ENCODE data around the gene SIAH2. TPM values are rescaled to one million over a fixed set of nuclear protein-coding genes. Genes with fewer than 3 reads are reported as not detected.

SIAH2 gene
- total and polyA plus RNA-seq, 9 of the 15 experiments (the other 6 are each of a cell fraction or from before 2014, with no cell fraction given): 4.8 to 39.0 (median 29.9) TPM

GRCh38 chr3:150733373-150733935, 29.5 kb downstream of the SIAH2 start (continued):
- TF ChIP-seq MTF1 (CRISPR knock-in tag; IDR thresholded peaks at IDR 0.05; ENCODE audit: borderline replicate concordance) (no peak), HLTF (IDR thresholded peaks at IDR 0.05) (0 out of 2 replicates have a peak, but pooled peaks have one; percentile 64), ZBTB5 (IDR thresholded peaks at IDR 0.05) (peak; percentile 82; the same call in 1 of the 2 replicates), ZKSCAN1 (IDR thresholded peaks at IDR 0.05; ENCODE audit: low read depth, low read length) (0 out of 2 replicates have a peak, but pooled peaks have one; percentile 14), ATF7 (IDR thresholded peaks at IDR 0.05) (peak; percentile 39; the same call in 1 of the 2 replicates), ZNF57 (CRISPR knock-in tag; IDR thresholded peaks at IDR 0.05) (no peak), THAP7 (CRISPR knock-in tag; IDR thresholded peaks at IDR 0.05) (no peak), REST (IDR thresholded peaks at IDR 0.05; ENCODE audit: borderline replicate concordance) (peak; percentile 36; the same call in 1 of the 2 replicates), REST (CRISPR knock-in tag; IDR thresholded peaks at IDR 0.05; ENCODE audit: low read depth) (no peak), E2F3 (CRISPR knock-in tag; IDR thresholded peaks at IDR 0.05) (no peak), DACH1 (IDR thresholded peaks at IDR 0.05; ENCODE audit: partially characterized antibody) (peak; percentile 90), ZBTB33 (CRISPR knock-in tag; IDR thresholded peaks at IDR 0.05) (0 out of 2 replicates have a peak, but pooled peaks have one; percentile 13), MNT (conservative IDR thresholded peaks at IDR 0.05) (peak in 1 of 2 experiments; percentile 77; a peak in 3 of 4 replicates)
